Hematopoietic multipotent progenitor cell treated with erythropoietin and hydrocortisone succinate and interleukin-3 and kit ligand, for 4 days (in vitro differentiated cells): ENCODE results near the gene NIPAL1.
"Not testable (repeated sequence)": the region's sequence is repeated elsewhere in the genome, so short reads cannot be mapped to it uniquely, and the experiment has no call there.

Experiments used
- DNase-seq: peaks from one replicate; pipeline ENCODE4 v3.0.0-alpha.2; 2015

Gene NIPAL1

GRCh38 chr4:48016141-48017107, at the start of gene NIPAL1, which contains the start of gene CNGA1:
Gene NIPAL1 (plus strand): TSS chr4:48016772. CDS start chr4:48016840, 68 bp downstream.
Gene CNGA1 (minus strand): TSS chr4:48016681. CDS start chr4:47952689, 63,992 bp downstream.
- DNase-seq = peak; percentile 83

- no peak for DNase-seq
These were observed 47.7 kb upstream of the NIPAL1 start for GRCh38 chr4:47968847-47969246.

GRCh38 chr4:47972181-47972580, 44.4 kb upstream of the NIPAL1 start:
- no peak for DNase-seq

- no peak for DNase-seq
These were observed 43.9 kb upstream of the NIPAL1 start for GRCh38 chr4:47972721-47973120.

- no peak for DNase-seq
These were observed 42.0 kb upstream of the NIPAL1 start for GRCh38 chr4:47974566-47974965.

- no peak for DNase-seq
These were observed 26.4 kb upstream of the NIPAL1 start for GRCh38 chr4:47990145-47990544.

GRCh38 chr4:47992475-47992874, 24.1 kb upstream of the NIPAL1 start:
- not testable (repeated sequence) for DNase-seq

- no peak for DNase-seq
These were observed 20.6 kb upstream of the NIPAL1 start for GRCh38 chr4:47996021-47996420.

- no peak for DNase-seq
These were observed 14.3 kb upstream of the NIPAL1 start for GRCh38 chr4:48002267-48002666.

- DNase-seq = peak; percentile 40
These were observed 13.0 kb upstream of the NIPAL1 start for GRCh38 chr4:48003568-48003967.

- no peak for DNase-seq
These were observed 10.8 kb upstream of the NIPAL1 start for GRCh38 chr4:48005781-48006180.

GRCh38 chr4:48008021-48008596, 8.5 kb upstream of the NIPAL1 start:
- peak; percentile 13 for DNase-seq

GRCh38 chr4:48010906-48011305, 5.7 kb upstream of the NIPAL1 start:
- DNase-seq = not testable (repeated sequence)

- DNase-seq = no peak
These were observed 4.8 kb upstream of the NIPAL1 start for GRCh38 chr4:48011722-48012121.

- peak; percentile 50 for DNase-seq
These were observed 3.7 kb upstream of the NIPAL1 start for GRCh38 chr4:48012824-48013223.

- DNase-seq = no peak
These were observed 1.4 kb upstream of the NIPAL1 start for GRCh38 chr4:48015216-48015615.

- DNase-seq = no peak
These were observed 894 bp upstream of the NIPAL1 start for GRCh38 chr4:48015678-48016077.

GRCh38 chr4:48017108-48017571, 568 bp downstream of the NIPAL1 start:
- DNase-seq = peak; percentile 24

GRCh38 chr4:48018112-48018511, 1.5 kb downstream of the NIPAL1 start:
- no peak for DNase-seq

- no peak for DNase-seq
These were observed 4.5 kb downstream of the NIPAL1 start for GRCh38 chr4:48021100-48021499.

- no peak for DNase-seq
These were observed 5.7 kb downstream of the NIPAL1 start for GRCh38 chr4:48022192-48022799.

GRCh38 chr4:48024522-48024921, 8.0 kb downstream of the NIPAL1 start:
- no peak for DNase-seq

- no peak for DNase-seq
These were observed 8.4 kb downstream of the NIPAL1 start for GRCh38 chr4:48025005-48025404.

- no peak for DNase-seq
These were observed 11.1 kb downstream of the NIPAL1 start for GRCh38 chr4:48027653-48028052.
